Tibial nerve (tissue), 4 donors: ENCODE measurements around the gene ZNF554.

Experiments
- CTCF ChIP-seq, 5 experiments: fragments of 200-600 bp in 3 of 5; fragments of 450-650 bp in 2 of 5; sonication (generic) in 3 of 5; IDR thresholded peaks; one replicate each; pipeline ENCODE4 v1.5.1; 2016 to 2019; ENCODE audit warnings: antibody characterized with exemption in 5 of 5, mild to moderate bottlenecking in 3 of 5, moderate library complexity in 2 of 5
- EP300 ChIP-seq, 2 donors: sonication (generic); formaldehyde crosslinking; IDR thresholded peaks; one replicate each; pipeline ENCODE4 v1.6.1; 2017; ENCODE audit warnings: antibody characterized with exemption in 2 of 2, mild to moderate bottlenecking in 1 of 2
- POLR2A ChIP-seq, 2 donors: fragments of 450-650 bp; IDR thresholded peaks; one replicate each; pipeline ENCODE4 v1.6.1; 2017; ENCODE audit warnings: antibody characterized with exemption in 2 of 2, mild to moderate bottlenecking in 2 of 2, moderate library complexity in 2 of 2

GRCh38 chr19:2780284-2780683, 39.4 kb upstream of the ZNF554 start:
- TF ChIP-seq CTCF (IDR thresholded peaks at IDR 0.05) (no peak), EP300 (IDR thresholded peaks at IDR 0.05) (no peak), POLR2A (IDR thresholded peaks at IDR 0.05) (no peak)
